GM23338 (cell line): Measurements from ENCODE around the gene ZBTB20. TPM values are rescaled to one million over a fixed set of nuclear protein-coding genes. Genes with fewer than 3 reads are reported as not detected.

Experiments used
- ATAC-seq: fragments of 200-7000 bp; cut with Tn5 transposase; 3 replicates; pipeline ENCODE4 v1.9.1; 2020
- DNase-seq: peaks from one replicate; pipeline ENCODE4 v3.0.0-alpha.2; 2015; ENCODE audit warnings: low spot score
- H2AFZ ChIP-seq: fragments of 200-600 bp; sonication (generic); 2 replicates; pipeline ENCODE4 v1.8.0; 2016; ENCODE audit warnings: antibody characterized with exemption, mild to moderate bottlenecking, moderate library complexity
- H3F3A ChIP-seq: fragments of 200-600 bp; sonication (generic); replicated peaks from 2 replicates; pipeline ENCODE4 v1.8.0; 2017; ENCODE audit warnings: antibody characterized with exemption, mixed run types, low read depth
- H3K27ac ChIP-seq: fragments of 200-600 bp; sonication (generic); 2 replicates; pipeline ENCODE4 v1.6.1; 2016; ENCODE audit warnings: low read depth
- H3K27me3 ChIP-seq: fragments of 200-600 bp; sonication (generic); 2 replicates; pipeline ENCODE4 v1.8.0; 2016; ENCODE audit warnings: mild to moderate bottlenecking, mixed run types, moderate library complexity; ENCODE audit not compliant: insufficient read depth
- H3K36me3 ChIP-seq: fragments of 200-600 bp; sonication (generic); 2 replicates; pipeline ENCODE4 v1.8.0; 2016; ENCODE audit warnings: mild to moderate bottlenecking; ENCODE audit not compliant: insufficient read depth
- H3K4me1 ChIP-seq: fragments of 200-600 bp; sonication (generic); 2 replicates; pipeline ENCODE4 v1.8.0; 2016; ENCODE audit warnings: mild to moderate bottlenecking, moderate library complexity; ENCODE audit not compliant: insufficient read depth
- H3K4me2 ChIP-seq: fragments of 200-600 bp; sonication (generic); 2 replicates; pipeline ENCODE4 v1.7.1; 2017; ENCODE audit warnings: mixed run types
- H3K4me3 ChIP-seq: fragments of 200-600 bp; sonication (generic); 2 replicates; pipeline ENCODE4 v1.6.1; 2016; ENCODE audit warnings: mixed run types
- H3K79me2 ChIP-seq: fragments of 200-600 bp; sonication (generic); replicated peaks from 2 replicates; pipeline ENCODE4 v1.8.0; 2017; ENCODE audit warnings: mild to moderate bottlenecking; ENCODE audit not compliant: insufficient read depth
- H3K9me2 ChIP-seq: fragments of 200-600 bp; sonication (generic); 2 replicates; pipeline ENCODE4 v1.8.0; 2017; ENCODE audit not compliant: insufficient read depth
- H4K20me1 ChIP-seq: fragments of 200-600 bp; sonication (generic); replicated peaks from 2 replicates; pipeline ENCODE4 v1.8.0; 2017; ENCODE audit warnings: mild to moderate bottlenecking; ENCODE audit not compliant: insufficient read depth
- H3K27ac Mint-ChIP-seq: 2 replicates; pipeline ENCODE4 v1.8.0; 2020; ENCODE audit warnings: inconsistent platforms, mild to moderate bottlenecking, moderate library complexity, mixed read lengths
- H3K27me3 Mint-ChIP-seq: 3 replicates; pipeline ENCODE4 v1.8.0; 2022; ENCODE audit warnings: low read depth, mild to moderate bottlenecking, moderate library complexity, mixed read lengths, inconsistent platforms; ENCODE audit not compliant: insufficient read depth, poor library complexity
- H3K36me3 Mint-ChIP-seq: 3 replicates; pipeline ENCODE4 v1.8.0; 2021; ENCODE audit warnings: low read depth, mild to moderate bottlenecking, inconsistent platforms, moderate library complexity, mixed read lengths
- H3K4me1 Mint-ChIP-seq: 3 replicates; pipeline ENCODE4 v1.8.0; 2020; ENCODE audit warnings: mild to moderate bottlenecking, inconsistent platforms, mixed read lengths
- H3K4me3 Mint-ChIP-seq: 3 replicates; pipeline ENCODE4 v1.8.0; 2021; ENCODE audit warnings: moderate library complexity, mild to moderate bottlenecking, inconsistent platforms, mixed read lengths
- H3K9me3 Mint-ChIP-seq: 3 replicates; pipeline ENCODE4 v1.8.0; 2020; ENCODE audit warnings: moderate library complexity, mild to moderate bottlenecking, inconsistent platforms, mixed read lengths
- CREB1 ChIP-seq: fragments of 250-450 bp; sonication (Bioruptor Pico); IDR thresholded peaks from 2 replicates; pipeline ENCODE4 v1.5.0; 2020; ENCODE audit warnings: low read depth, mild to moderate bottlenecking, moderate library complexity
- ETS1 ChIP-seq: IDR thresholded peaks from 2 replicates; pipeline ENCODE4 v1.6.1; 2016; ENCODE audit warnings: antibody characterized with exemption
- EZH2 ChIP-seq: fragments of 200-600 bp; sonication (generic); IDR thresholded peaks from one replicate; pipeline ENCODE4 v1.8.0; 2017; ENCODE audit warnings: antibody characterized with exemption, mild to moderate bottlenecking, low read depth; ENCODE audit not compliant: unreplicated experiment
- JUNB ChIP-seq: IDR thresholded peaks from one replicate; pipeline ENCODE4 v1.6.1; 2016; ENCODE audit warnings: antibody characterized with exemption; ENCODE audit not compliant: unreplicated experiment
- NANOG ChIP-seq: IDR thresholded peaks from 2 replicates; pipeline ENCODE4 v1.6.1; 2016; ENCODE audit warnings: antibody characterized with exemption, borderline replicate concordance
- POLR2AphosphoS5 ChIP-seq: IDR thresholded peaks from 2 replicates; pipeline ENCODE4 v1.6.1; 2016; ENCODE audit warnings: antibody characterized with exemption, low read depth
- ZNF331 ChIP-seq: fragments of 250-450 bp; sonication (Bioruptor Pico); IDR thresholded peaks from 2 replicates; pipeline ENCODE4 v1.5.0; 2020; ENCODE audit warnings: low read depth, mild to moderate bottlenecking, moderate library complexity
- ZNF462 ChIP-seq: fragments of 250-450 bp; sonication (Bioruptor Pico); IDR thresholded peaks from 2 replicates; pipeline ENCODE4 v1.5.0; 2020; ENCODE audit warnings: mild to moderate bottlenecking, moderate library complexity
- polyA plus RNA-seq: library from polyadenylated mRNA; unstranded; fragments of >200 nt; fragmentation: Nextera tagmentation; extraction: Ambion mirVana; gene quantifications from 2 replicates; pipeline ENCODE4 v1.2.1, GENCODE V29; 2016
- total RNA-seq: library from RNA; depleted of rRNA; stranded (reverse); fragments of >200 nt; shearing (Covaris generic); gene quantifications from 2 replicates; pipeline ENCODE4 v1.2.3, GENCODE V29; 2014
- TF ChIP-seq, protein P1 (sequence below): IDR thresholded peaks from one replicate; pipeline ENCODE4 v1.6.1; 2018; ENCODE audit warnings: antibody characterized with exemption; ENCODE audit not compliant: unreplicated experiment
- TF ChIP-seq, protein P2 (sequence below), 2 experiments: fragments of 200-600 bp in 1 of 2; sonication (generic) in 1 of 2; conservative IDR thresholded peaks; 2 replicates each; pipeline versions ENCODE4 v1.5.1 to v1.6.1; 2016 to 2017; ENCODE audit warnings: antibody characterized with exemption in 2 of 2, low read depth in 2 of 2, mild to moderate bottlenecking in 2 of 2, moderate library complexity in 1 of 2

Gene ZBTB20
- total and polyA plus RNA-seq, 2 experiments from 2014 or later: 2.0 to 3.3 TPM

- TF ChIP-seq, protein P1, sequence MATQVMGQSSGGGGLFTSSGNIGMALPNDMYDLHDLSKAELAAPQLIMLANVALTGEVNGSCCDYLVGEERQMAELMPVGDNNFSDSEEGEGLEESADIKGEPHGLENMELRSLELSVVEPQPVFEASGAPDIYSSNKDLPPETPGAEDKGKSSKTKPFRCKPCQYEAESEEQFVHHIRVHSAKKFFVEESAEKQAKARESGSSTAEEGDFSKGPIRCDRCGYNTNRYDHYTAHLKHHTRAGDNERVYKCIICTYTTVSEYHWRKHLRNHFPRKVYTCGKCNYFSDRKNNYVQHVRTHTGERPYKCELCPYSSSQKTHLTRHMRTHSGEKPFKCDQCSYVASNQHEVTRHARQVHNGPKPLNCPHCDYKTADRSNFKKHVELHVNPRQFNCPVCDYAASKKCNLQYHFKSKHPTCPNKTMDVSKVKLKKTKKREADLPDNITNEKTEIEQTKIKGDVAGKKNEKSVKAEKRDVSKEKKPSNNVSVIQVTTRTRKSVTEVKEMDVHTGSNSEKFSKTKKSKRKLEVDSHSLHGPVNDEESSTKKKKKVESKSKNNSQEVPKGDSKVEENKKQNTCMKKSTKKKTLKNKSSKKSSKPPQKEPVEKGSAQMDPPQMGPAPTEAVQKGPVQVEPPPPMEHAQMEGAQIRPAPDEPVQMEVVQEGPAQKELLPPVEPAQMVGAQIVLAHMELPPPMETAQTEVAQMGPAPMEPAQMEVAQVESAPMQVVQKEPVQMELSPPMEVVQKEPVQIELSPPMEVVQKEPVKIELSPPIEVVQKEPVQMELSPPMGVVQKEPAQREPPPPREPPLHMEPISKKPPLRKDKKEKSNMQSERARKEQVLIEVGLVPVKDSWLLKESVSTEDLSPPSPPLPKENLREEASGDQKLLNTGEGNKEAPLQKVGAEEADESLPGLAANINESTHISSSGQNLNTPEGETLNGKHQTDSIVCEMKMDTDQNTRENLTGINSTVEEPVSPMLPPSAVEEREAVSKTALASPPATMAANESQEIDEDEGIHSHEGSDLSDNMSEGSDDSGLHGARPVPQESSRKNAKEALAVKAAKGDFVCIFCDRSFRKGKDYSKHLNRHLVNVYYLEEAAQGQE: no peak
- TF ChIP-seq CREB1 (no peak), POLR2AphosphoS5 (no peak), NANOG (no peak), ETS1 (no peak), ZNF331 (CRISPR knock-in tag) (no peak), JUNB (no peak)
- TF ChIP-seq, protein P2, sequence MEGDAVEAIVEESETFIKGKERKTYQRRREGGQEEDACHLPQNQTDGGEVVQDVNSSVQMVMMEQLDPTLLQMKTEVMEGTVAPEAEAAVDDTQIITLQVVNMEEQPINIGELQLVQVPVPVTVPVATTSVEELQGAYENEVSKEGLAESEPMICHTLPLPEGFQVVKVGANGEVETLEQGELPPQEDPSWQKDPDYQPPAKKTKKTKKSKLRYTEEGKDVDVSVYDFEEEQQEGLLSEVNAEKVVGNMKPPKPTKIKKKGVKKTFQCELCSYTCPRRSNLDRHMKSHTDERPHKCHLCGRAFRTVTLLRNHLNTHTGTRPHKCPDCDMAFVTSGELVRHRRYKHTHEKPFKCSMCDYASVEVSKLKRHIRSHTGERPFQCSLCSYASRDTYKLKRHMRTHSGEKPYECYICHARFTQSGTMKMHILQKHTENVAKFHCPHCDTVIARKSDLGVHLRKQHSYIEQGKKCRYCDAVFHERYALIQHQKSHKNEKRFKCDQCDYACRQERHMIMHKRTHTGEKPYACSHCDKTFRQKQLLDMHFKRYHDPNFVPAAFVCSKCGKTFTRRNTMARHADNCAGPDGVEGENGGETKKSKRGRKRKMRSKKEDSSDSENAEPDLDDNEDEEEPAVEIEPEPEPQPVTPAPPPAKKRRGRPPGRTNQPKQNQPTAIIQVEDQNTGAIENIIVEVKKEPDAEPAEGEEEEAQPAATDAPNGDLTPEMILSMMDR (conservative IDR thresholded peaks at IDR 0.05; ENCODE audit: low read depth in 2 of 2): no peak
Measured at GRCh38 chr3:114323546-114324254, 823.4 kb downstream of the ZBTB20 start (continued).

DNA sequence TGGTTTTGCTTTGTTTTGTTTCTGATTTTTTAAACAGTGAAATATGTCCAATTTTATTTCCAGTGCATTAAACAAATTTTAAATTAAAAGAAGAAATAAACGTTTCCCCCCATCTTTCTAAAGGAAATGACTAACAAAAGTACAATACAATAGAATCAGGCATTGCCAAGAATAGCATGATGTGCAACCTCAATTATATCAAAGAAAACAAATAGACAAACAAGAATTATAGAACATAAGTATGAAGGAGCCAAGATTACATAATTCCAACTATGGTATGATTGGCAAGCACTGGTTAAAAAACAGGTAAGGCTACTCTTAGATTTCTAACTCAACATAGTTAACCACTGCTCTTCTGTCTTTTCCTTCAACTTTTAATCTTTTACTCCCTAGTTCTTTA, 826.8 kb downstream of the ZBTB20 start:
- DNase-seq (no peak), ATAC-seq (no peak)
- H3K79me2 ChIP-seq: no peaks in the 10 kb centered on the region
- H2AFZ ChIP-seq: no peak overlapping the region
- Mint-ChIP-seq H3K4me3 (no peak overlapping the region), H3K9me3 (no peaks in the 10 kb centered on the region), H3K36me3 (no peaks in the 10 kb centered on the region), H3K4me1 (peaks cover 35% of the 10 kb centered on the region), H3K27ac (no peak overlapping the region), H3K27me3 (no peaks in the 10 kb centered on the region)
- H3F3A ChIP-seq: no peaks in the 10 kb centered on the region
- no peaks in the 10 kb centered on the region; the same call in 1 of the 2 replicates for H3K9me2 ChIP-seq
- no peaks in the 10 kb centered on the region for H3K36me3 ChIP-seq
- no peak overlapping the region for H3K4me2 ChIP-seq
- no peaks in the 10 kb centered on the region for H3K27me3 ChIP-seq
- H4K20me1 ChIP-seq: no peaks in the 10 kb centered on the region
- H3K4me1 ChIP-seq: peaks cover 35% of the 10 kb centered on the region
- H3K4me3 ChIP-seq: no peak overlapping the region
- no peak overlapping the region for H3K27ac ChIP-seq
- TF ChIP-seq JUNB (no peak), EZH2 (no peak), ETS1 (no peak), ZNF462 (CRISPR knock-in tag) (no peak), POLR2AphosphoS5 (no peak)
